HG03439 (cell line): ENCODE measurements around the gene MEX3D.
"Not testable (repeated sequence)": the region's sequence is repeated elsewhere in the genome, so short reads cannot be mapped to it uniquely, and the experiment has no call there.

Source experiments
- ATAC-seq: cut with Tn5 transposase; IDR thresholded peaks from one replicate; pipeline ENCODE4 v1.9.1; 2021; ENCODE audit warnings: mild to moderate bottlenecking, moderate library complexity; ENCODE audit not compliant: unreplicated experiment

MEX3D gene

GRCh38 chr19:1522061-1522460 lies 46.1 kb downstream of the MEX3D start:
- no peak for ATAC-seq

- ATAC-seq = no peak
Measured at GRCh38 chr19:1521636-1522035, 46.5 kb downstream of the MEX3D start.

DNA sequence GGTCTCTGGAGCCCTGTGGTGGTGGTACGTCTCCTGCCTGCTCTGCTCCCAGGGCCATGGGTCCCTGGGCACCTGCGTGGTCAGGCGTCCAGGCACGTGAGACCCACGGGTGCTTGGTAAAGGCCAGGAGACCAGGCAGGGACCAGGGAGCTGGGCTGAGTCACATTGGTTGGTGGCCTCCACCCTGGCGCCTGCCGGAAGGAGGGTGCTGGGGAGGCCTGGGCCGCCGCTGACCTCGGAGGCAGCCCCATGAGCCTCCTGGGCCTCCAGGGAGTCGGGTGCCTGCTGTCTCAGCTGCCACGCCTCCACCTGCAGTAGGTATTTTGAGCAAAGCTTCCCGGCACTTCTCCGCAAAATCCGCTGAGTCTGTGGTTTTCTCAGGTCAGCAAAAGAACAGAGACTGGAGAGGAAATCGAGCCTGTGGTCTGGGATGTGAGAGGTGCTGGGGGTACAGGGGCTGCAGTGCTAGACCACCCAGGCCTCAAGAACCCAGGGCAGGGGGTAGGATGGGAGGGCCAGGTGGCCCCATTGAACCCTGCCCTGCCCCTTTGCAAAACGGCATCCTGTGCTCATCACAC lies 47.8 kb downstream of the MEX3D start:
- ATAC-seq = no peak

GRCh38 chr19:1519802-1520201 lies 48.3 kb downstream of the MEX3D start:
- not testable (repeated sequence) for ATAC-seq

- ATAC-seq = no peak
Measured at GRCh38 chr19:1518471-1518870, 49.7 kb downstream of the MEX3D start.

GRCh38 chr19:1516395-1516753 lies 51.8 kb downstream of the MEX3D start:
- ATAC-seq = no peak

- no peak for ATAC-seq
Measured at GRCh38 chr19:1514986-1515721, 53.0 kb downstream of the MEX3D start.

DNA sequence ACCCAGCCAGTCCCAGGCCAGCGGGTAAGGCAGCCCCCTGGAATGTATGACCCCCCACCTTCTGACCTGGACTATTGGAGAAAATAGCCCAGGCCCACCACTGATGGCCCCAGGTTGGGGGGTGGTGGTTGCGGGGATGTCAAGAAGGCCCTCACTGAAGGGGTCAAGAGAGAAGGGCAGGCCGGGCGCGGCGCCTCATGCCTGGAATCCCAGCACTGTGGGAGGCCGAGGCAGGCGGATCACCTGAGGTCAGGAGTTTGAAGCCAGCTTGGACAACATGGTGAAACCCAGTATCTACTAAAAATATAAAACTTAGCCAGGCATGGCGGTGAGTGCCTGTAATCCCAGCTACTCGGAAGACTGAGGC lies 53.8 kb downstream of the MEX3D start:
- ATAC-seq = no peak

DNA sequence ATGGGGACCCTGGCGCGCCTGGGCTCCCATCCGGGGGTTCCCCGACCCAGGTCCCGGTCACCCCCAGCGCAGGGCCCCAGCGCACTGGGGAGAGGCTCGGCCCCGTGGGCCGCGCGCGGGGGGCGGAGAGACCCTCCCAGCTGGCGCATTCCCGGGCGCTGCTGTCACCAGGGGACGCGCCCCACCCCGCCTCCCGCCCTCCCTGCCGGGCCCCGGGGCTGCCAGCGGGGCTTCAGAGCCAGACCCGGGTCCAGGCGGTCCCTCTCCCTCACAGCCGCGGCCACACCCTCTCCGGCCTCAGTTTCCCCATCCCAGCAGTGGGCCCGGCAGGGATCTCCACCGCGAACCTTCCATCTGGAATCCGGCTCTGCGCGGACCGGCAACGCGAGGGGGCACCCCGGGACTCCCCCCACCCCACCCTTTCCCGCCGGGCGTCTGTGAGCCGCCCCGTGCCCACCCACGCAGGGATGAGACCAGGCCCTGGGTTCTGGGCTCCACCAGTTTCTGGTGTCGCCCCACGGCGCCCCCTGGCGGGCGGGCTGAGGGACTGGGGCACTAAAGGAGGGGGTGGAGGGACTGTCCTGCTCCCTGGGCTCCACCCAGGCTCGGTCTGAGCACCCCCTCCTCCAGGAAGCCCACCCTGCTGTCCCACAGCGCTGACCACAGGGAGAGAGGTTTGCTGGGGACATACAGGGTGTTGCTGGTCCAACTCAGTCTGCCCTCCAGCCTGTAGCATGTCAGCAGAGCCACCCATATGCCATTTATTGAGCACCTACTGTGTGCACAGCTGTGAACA lies 54.4 kb downstream of the MEX3D start:
- no peak for ATAC-seq

DNA sequence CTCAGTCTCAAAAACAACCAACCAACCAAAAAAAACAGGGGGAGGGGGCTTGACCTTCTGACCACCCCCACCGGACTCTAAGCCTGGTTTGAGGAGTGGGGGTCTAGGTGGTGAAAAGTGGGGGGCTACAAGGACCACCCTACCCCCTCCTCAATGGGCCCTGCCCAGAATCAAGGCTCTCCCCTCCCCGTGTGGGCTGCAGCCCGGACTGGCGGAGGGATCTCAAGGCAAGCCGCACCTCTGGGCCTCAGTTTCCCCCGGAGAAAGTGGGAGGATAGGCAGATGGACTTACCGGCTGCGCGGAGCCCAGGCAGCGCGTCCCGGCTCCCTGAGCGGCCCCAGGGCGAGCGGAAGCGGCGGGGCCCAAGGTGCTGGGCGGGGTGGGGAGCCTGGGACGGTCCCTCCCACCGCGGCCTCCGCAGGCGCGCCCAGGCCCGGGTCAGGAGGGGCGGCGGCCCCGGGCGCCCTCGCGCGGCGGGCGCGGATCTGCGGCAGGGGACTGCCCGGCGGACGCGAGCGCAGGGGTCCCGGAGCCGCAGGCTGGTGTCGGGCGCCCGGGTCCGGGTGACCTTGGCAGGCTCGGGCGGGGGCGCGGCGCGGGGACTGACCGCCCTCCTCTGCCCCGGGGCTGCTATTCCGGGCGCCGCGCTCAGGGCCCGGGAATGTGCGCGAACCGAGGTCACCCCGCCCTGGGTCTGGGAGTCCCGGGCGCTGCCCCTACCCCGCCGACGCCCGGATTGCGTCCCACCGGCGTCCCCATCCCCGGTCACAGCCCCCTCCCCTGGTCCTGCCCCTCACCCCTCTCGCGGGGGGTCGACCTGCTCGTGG lies 55.2 kb downstream of the MEX3D start, which contains the start of gene ADAMTSL5:
TSS of gene ADAMTSL5 (minus strand) at position 349 of the 828 bp plus-strand sequence. CDS start 2,076 bp downstream, outside the sequence.
- no peak for ATAC-seq

- no peak for ATAC-seq
Measured at GRCh38 chr19:1511318-1512317, 56.5 kb downstream of the MEX3D start.

DNA sequence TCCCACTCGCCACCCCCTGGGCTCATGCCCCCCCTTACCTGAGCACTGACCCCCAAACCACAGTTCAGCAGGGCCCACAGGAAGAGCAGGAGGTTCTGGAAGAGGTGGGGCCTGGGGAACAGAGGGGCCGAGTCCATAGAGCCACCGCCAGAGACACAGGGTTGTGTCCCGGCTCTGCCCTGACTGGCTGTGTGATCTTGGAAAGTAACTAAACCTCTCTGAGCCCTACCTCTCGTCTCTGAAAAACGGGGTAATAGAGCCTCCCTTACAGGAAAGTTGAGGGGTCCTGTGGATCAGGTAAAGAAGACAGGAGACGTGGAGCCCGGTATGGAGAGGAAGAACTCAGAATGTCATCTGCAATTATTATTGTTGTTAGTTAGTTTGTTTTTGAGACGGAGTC lies 57.3 kb downstream of the MEX3D start:
- ATAC-seq = no peak

DNA sequence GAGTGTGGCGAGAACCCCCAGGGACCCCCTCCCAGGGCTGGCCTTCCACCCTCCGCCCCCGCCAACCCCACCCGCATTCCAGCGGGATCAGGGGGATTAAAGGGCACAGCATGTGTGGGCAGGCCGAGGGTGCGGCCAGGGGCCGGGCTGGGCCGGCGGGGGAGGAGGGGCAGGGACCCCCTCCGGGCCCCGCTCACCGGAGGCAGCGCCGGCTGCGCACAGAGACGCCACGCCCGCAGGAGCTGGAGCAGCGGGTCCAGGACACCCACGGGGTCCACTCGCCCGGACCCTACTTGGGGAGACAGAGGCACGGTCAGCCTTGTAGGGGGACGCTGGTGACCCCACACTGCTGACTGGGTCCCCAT lies 57.7 kb downstream of the MEX3D start:
- no peak for ATAC-seq

DNA sequence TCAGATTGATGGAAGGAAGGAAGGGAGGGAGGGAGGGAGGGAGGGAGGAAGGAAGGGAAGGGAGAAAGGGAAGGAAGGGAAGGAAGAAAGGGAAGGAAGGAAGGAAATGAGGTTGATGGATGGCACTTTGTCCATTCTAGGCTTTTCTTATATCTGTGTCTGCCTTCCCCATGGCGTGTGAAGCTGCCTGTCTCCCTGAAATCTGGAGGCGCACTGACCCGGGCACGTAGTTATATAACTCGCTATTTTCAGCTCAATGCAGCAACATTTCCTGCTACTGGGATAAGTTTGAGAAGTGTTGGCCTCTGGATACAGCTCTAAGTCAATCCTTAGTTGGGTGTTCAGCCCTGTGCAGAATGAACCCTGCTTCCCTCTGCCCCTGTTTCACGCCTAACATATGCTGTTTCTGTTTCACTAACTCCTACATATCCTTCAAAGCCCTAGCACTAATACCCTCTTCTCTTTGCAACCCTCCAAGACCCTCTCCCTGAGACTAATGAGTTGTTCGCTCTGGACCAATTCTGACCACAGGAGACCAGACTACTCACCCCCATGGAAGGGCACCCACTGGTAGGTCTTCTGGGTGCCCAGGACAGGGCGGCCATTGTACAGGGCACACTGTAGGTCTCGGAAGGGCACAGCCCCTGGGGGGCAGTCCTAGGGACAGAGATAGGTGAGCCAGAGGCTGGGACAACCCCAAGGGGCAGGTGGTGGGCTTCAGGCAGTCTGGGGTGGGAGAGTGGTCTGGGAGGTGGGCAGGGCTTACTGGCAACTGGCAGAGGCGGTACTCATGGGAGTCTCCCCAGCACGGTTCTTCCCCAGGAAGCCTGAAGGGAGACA lies 58.3 kb downstream of the MEX3D start:
- ATAC-seq = no peak

DNA sequence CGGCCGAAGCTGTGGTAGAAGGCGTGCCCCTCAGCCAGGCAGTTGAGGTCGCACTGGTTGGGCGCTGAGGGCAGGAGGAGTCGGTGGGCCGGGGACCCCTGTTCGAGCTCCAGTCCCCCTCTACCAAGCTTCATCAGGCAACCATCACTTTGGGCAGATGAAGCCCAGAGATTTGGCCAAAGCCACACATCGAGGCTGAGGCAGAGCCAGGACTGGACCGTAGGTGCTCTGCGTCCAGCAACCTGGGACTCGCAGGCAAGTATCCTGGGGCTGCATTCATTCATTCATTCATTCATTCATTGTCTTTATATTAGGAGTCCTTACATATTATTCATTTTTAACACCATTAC lies 59.6 kb downstream of the MEX3D start:
- no peak for ATAC-seq

GRCh38 chr19:1507763-1508506 lies 60.2 kb downstream of the MEX3D start:
- ATAC-seq = no peak

DNA sequence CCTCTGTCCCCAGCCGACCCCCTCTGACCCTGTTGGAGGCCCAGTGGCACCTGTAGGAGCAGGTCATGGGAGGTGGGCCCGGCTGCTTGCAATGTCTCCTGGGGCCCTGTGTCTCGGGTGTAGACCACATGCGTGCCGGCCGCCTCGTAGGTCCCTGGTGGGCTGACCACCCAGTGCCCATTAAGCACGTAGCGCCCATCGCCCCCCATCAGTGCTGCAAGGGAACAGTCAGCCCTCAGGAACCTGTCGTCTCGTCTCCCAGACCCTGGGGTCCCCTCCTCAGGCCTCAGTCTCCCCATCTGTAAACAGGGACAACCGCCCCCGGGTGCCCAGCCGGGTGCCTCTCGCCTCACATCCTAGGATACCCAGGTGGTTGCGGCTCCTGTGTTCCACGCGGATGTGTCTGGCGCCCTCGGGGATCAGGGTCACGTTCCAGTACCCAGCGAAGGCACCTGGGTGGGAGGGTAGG lies 60.9 kb downstream of the MEX3D start:
- no peak for ATAC-seq
